Muscle of arm (tissue), 12 donors: Measurements from ENCODE around the gene CPNE4. TPM values are rescaled to one million over a fixed set of nuclear protein-coding genes. Genes with fewer than 3 reads are reported as not detected.

Source experiments
- DNase-seq: peaks from one replicate; pipeline ENCODE4 v3.0.0-alpha.2; 2013
- polyA plus RNA-seq, 12 donors: library from polyadenylated mRNA; unstranded; fragments of 120-200 nt; gene quantifications; one replicate each; pipeline ENCODE4 v1.2.1, GENCODE V29; 2013; ENCODE audit not compliant: insufficient read length in 12 of 12

The CPNE4 gene
- polyA plus RNA-seq, 12 donors = 0.15 to 3.4 (median 0.37) TPM; not detected in 4

DNA sequence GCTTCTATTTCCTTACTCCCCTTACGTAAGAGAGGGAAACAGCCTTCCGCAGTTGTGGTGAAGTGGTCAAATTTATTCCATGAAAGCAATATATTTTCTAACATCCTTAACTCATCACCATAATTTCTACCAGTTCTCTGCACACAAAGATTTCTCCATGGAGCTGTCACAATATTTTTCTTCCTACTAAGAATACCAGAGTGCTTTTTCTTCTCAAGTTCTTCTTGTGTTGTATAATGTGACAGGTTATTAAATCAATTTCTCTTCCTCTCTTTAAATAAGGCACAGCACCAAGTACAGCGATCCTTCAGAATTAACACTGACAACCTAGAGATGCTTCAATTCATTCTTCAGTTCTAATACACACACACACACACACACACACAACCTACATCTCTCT lies 153.0 kb downstream of the CPNE4 start:
- no peak for DNase-seq

GRCh38 chr3:131880948-131881347 lies 153.9 kb downstream of the CPNE4 start:
- no peak for DNase-seq

- DNase-seq = no peak
Observed at GRCh38 chr3:131868203-131868602, 166.6 kb downstream of the CPNE4 start.

GRCh38 chr3:131856171-131856570 lies 178.6 kb downstream of the CPNE4 start:
- DNase-seq = no peak

- no peak for DNase-seq
Observed at GRCh38 chr3:131850223-131850622, 184.6 kb downstream of the CPNE4 start.

DNA sequence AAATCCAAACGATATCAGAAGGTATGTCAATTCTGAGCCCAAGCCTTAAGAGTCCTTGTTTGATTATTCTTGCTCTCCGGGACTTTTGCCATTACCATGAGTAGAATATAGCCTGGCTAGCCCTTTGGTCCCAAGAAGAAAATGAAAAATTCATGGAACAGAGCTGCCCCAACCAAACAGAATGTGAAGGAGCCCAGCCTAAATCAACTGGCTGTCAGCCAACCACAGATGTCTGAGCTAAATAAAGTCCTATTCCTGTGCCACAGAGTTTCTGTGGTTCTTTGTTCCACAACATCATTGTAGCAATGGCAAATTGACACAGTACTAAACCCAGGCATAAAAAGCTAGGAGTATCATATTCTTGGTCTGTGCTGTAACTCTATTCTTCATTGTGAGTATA lies 185.2 kb downstream of the CPNE4 start:
- no peak for DNase-seq

DNA sequence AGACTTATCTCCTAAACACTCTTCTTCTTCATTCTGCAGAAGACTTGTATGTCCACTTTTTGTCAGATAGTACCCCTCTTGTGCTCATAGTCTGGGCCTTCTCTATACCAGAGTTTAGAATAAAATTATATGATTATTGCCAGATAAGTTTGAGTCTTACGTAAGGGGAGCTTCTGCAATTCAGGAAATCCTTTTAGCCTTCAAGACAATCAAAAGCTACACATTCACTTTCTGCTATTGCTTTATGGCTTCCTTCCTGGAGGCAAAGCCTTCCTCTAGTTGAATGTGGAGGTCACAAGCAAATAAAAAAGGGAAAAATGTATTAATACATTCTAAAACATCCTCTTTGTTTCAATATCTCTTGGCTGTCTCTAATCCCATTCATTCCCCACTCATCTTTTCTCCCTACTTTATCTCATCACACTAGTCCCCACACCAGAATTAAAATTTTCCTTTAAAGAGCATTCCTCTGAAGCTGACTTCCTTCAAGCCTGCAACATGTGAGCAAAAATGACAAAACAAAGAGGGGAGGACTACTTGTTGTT lies 186.8 kb downstream of the CPNE4 start:
- DNase-seq = no peak

GRCh38 chr3:131846296-131846924 lies 188.4 kb downstream of the CPNE4 start:
- no peak for DNase-seq

GRCh38 chr3:131843174-131843573 lies 191.6 kb downstream of the CPNE4 start:
- DNase-seq = no peak

DNA sequence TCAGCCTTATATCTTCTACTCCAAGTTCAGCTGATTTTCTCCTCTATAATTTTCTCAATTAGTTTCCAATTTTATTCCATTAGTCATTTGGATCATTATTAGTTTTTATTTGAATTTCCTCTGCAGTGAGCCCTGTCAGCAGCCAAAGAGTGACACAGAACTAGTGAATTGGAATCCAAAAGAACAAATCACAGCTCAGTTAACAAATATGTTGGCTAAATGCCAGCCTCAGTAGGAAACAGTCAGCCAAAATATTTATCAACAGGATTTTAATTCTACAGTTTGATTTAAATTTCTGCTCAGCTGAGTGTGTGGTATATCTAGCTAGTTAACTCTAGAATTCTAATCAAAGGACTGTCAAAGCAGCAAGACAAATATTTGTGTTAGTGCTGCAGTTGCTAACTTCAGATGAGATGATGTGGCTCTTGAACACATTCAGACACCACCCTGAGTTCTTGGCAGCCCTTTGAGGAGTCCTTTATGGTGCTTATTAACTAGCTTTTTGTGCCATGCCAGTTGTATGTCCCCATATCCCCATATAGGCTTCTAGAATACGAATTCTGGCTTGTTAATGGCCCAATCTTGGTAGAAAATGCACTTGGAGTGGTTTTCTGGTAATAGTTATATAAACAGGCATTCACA lies 194.5 kb downstream of the CPNE4 start:
- no peak for DNase-seq

DNA sequence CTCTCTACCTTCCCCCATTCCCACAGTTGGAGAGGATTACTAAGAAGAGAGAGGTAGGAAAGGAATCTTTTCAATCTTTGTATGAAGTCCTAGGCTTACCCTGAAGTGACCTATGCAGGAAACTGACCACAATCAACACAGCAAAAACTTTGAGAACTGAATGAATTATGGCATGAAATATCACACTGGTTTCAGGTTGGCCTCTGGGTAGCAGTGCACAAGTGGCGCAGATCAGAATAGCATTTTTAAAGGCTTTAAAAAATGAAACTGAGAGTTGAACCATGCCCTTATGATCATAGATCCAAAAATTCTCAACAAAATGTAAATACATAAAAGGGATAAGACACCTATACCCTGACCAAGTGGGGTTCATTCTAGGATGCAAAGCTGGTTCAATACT lies 198.9 kb downstream of the CPNE4 start:
- DNase-seq = no peak

DNA sequence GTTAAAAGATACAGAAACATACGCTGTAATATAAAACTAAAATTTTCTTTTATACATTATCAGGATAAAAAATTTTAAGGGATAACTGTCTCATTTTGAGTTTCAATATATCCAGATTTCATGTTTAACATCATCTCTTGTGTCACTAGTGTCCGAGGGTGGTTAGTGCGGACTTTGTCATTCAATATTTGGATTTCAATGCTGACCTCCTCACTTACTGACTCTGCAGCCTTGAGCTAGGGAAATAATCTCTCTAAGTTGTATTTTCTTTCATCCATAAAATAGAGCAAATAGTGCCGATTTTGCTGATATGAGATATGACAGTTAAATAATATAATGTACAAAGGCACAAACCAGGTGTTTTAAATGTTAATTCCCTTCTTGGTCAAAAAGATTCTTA lies 203.2 kb downstream of the CPNE4 start:
- DNase-seq = no peak

DNA sequence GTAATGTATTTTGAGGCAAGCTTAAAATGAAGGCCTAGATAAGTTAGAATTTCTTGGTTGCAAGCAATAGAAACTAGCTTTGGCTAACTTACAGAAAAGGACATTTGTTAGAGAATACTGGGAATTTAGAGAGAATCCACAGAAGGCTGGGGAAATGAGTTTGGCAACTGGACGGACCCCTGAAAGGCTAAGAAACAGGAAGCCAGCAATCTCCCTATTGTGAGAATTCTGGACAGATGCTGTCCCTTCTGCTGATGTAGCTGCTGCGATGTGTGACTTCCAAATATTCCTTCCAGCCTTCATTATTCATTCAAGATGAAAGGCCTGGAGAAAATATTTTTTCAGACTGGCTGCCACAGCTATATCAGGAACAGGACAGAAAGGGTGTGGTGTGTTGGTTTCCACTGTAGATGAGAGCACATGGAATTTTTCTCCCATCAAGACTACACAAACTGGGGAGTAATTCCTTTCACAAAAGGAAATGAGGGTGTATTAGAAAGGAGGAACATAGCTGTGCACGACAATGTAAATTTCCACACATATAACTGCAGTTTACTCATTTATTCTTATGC lies 213.5 kb downstream of the CPNE4 start:
- DNase-seq = no peak

GRCh38 chr3:131819381-131820055 lies 215.3 kb downstream of the CPNE4 start:
- DNase-seq = no peak

GRCh38 chr3:131812433-131812832 lies 222.4 kb downstream of the CPNE4 start:
- DNase-seq = no peak

GRCh38 chr3:131811481-131811880 lies 223.3 kb downstream of the CPNE4 start:
- no peak for DNase-seq

GRCh38 chr3:131807822-131808221 lies 227.0 kb downstream of the CPNE4 start:
- DNase-seq = no peak

DNA sequence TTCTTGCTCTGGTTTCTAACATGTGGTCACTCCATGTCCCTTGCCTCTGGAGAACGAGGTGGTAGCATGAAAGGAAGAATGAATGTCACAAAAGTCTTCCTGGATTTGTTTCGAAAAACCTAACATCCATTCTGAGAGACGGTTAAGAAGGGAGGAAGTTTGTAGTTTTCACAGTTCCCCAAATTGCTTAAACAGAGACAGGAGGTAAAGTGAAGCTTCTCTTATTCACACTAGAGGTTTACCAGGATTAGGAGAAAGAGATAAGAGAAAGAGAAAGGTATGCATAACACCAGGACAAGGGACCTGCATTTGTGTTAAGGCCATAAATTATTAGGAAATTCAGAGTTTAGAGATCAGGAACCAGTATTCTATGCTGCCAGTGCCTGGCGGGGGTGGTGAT lies 228.1 kb downstream of the CPNE4 start:
- DNase-seq = no peak

GRCh38 chr3:131804565-131805133 lies 230.2 kb downstream of the CPNE4 start:
- DNase-seq = no peak

DNA sequence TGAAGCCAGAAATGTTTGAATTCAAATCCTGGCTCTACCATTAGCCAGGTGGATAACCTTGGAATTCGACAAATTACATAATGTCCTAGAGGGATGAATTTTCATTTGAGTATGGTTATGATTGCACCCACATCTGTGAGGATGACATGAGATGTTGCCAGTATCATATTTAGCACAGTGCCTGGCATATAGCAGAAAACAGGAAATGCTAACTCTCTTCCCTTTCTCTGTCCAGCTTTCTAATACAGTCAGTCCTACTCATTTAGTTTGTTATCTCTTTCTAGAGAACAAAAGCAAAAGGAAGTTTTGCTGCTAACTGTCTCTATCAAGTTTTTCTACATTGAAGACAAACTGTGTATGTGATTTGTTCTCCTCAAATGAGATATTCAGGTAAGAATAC lies 231.7 kb downstream of the CPNE4 start:
- DNase-seq = no peak

DNA sequence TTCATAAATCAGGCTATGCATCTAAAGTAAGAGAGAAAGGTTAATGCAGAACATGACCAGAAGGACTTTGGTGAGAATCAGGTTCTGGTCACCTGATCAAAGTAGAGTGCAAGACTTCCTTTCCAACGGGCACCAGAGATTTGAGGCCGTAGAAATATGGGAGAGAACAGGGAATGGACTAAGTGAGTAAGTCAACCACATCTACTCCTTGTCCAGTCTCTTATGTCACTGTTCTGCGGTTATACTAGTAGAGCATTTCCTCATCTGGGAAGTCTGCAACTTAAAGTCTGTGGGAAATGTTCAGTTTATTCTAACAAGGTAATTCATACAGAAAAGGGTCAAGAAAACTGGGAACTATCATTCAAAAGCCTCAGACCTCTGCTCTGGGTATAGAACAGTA lies 232.8 kb downstream of the CPNE4 start:
- DNase-seq = no peak

DNA sequence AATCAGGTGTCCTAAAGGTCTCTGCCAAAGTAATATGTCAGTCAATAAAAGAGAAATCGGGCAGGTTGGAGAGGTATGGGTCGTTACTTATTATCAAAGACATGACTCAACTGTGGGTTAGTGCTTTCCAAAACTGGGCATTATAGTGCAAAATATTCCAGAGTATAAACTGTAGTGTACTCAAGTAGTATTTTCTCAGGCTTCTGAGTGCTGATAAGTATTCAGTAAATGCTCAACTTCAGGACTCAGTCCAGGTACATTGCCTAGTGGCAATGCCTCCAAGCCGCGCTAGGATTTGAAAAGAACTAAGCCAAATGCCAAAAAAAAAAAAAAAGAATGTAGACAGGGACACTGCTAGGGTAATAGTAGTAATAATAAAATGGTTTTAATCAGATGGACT lies 233.2 kb downstream of the CPNE4 start:
- no peak for DNase-seq
